ENCODE results near the gene CGB2.

DNA sequence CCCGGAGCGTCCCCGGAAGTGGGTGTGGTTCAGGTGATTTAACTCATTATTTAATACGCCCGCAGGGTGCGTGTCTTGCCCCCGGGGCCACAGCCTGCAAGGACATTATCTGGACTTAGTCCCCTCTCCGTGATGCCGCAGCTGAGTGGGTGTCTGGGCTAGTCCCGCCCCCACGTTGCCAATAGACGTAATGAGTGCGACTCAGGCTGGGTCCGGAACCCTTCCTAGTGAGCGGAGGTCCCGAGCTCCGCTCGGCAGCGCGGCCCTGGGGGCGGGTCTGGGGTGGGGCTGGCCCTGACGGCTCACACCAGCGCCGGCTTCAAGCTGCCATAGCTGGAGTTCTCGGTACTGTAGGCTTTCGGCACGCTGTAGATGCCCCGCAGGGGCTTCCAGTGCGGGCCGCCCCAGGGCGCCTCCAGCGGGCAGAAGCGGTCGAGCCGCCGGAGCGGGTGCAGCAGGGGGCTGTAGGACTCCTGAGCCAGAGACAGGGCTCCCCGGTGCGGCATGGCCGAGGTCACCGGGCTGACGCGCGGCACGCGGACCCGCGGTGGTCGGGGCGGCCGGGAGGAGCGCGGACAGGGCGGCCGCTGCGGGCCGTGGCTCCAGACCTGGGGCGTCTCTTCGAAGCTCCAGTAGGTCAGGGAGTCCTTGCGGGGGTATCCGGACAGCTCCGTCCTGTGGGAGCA lies 13.9 kb upstream of the CGB2 start:
- TF ChIP-seq, protein P1, sequence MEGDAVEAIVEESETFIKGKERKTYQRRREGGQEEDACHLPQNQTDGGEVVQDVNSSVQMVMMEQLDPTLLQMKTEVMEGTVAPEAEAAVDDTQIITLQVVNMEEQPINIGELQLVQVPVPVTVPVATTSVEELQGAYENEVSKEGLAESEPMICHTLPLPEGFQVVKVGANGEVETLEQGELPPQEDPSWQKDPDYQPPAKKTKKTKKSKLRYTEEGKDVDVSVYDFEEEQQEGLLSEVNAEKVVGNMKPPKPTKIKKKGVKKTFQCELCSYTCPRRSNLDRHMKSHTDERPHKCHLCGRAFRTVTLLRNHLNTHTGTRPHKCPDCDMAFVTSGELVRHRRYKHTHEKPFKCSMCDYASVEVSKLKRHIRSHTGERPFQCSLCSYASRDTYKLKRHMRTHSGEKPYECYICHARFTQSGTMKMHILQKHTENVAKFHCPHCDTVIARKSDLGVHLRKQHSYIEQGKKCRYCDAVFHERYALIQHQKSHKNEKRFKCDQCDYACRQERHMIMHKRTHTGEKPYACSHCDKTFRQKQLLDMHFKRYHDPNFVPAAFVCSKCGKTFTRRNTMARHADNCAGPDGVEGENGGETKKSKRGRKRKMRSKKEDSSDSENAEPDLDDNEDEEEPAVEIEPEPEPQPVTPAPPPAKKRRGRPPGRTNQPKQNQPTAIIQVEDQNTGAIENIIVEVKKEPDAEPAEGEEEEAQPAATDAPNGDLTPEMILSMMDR (conservative IDR thresholded peaks at IDR 0.05 in 1 of 2, IDR thresholded peaks at IDR 0.05 in 1 of 2; ENCODE audit: extremely low read depth in 1 of 2, insufficient read depth in 1 of 2, low read depth in 1 of 2, low read length in 2 of 2) = peak; percentile 26 to 42
- TF ChIP-seq EZH2 (IDR thresholded peaks at IDR 0.05; ENCODE audit: borderline replicate concordance, low read length) = no peak
